ENCODE measurements around the gene DGAT2L6.

DNA sequence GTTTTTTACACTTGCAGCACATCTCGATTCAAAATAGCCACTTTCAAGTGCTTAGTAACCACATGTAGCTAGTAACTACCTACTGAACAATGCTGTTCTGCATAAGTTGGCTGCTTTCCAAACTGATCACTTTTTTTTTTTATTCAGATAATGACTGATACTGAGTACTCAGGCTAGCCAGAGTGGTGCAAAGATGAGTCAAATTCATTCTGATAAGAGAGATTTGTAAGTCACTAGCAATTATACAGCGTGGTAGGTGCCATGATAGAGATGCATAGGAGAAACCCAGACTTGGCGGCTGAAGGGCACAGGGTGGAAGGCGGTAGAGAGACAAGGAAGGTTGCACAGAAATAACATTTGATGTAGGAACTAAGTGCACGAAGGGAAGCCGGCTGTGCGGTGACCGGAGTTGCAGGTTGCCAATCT is 44.4 kb upstream of the DGAT2L6 start:
- TF ChIP-seq, protein P1, sequence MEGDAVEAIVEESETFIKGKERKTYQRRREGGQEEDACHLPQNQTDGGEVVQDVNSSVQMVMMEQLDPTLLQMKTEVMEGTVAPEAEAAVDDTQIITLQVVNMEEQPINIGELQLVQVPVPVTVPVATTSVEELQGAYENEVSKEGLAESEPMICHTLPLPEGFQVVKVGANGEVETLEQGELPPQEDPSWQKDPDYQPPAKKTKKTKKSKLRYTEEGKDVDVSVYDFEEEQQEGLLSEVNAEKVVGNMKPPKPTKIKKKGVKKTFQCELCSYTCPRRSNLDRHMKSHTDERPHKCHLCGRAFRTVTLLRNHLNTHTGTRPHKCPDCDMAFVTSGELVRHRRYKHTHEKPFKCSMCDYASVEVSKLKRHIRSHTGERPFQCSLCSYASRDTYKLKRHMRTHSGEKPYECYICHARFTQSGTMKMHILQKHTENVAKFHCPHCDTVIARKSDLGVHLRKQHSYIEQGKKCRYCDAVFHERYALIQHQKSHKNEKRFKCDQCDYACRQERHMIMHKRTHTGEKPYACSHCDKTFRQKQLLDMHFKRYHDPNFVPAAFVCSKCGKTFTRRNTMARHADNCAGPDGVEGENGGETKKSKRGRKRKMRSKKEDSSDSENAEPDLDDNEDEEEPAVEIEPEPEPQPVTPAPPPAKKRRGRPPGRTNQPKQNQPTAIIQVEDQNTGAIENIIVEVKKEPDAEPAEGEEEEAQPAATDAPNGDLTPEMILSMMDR (IDR thresholded peaks at IDR 0.05 in 4 of 5, conservative IDR thresholded peaks at IDR 0.05 in 1 of 5): no peak
- TF ChIP-seq POLR2A (IDR thresholded peaks at IDR 0.05): no peak

Measured in gastrocnemius medialis (tissue), 4 donors.